NCI-H1048 (cell line): Measurements from ENCODE around the gene JAKMIP2.
"Not testable (repeated sequence)": the region's sequence is repeated elsewhere in the genome, so short reads cannot be mapped to it uniquely, and the experiment has no call there.

Experiments
- DNase-seq: peaks from one replicate; lab custom pipeline; 2025; lab: John Stamatoyannopoulos, UW

Gene JAKMIP2

DNA sequence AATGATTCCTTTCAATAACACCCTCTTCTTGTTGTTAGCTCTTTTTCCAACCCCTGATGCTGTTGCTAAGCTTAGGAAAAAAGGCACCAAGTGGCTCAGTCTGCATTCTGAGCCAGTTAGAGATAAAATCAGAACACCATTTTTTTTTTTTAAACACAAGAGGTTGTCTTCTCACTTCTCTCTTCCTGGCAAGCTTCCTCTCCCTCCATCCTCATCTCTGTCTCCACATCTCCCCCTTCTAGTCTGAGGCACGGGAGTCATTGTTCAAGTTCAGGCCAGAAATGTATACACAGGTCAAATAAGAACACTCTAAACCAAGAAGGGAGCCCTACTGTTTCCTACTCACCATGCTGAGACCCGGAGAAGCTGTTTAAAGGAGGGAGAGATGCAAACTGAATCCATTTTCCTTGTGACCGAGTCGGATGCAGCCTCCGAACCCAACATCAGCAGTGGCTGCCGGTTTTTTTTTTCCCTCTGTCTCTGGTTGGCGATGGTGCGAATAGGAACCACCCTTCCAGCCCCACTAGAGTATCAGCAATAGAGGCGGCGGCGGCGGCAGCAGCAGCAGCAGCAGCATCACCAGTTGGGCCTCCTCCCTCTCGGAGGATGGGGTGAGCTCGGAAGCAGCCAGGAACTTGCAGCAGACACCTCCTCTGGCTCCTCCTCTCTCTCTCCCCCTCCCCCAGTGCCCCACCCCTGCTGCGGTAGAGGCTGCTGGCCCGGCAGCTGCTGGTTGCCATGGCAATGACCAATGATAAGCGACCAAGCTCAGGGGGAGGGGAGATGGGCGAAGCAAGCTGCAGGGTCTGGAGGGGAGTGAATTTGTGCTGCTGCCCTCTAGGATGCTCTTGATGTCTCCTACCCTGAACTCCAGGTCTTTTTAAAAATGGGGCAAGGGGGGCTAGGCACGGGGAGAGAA lies at the start of gene JAKMIP2:
Gene JAKMIP2 (minus strand): TSS at position 619 of the 919 bp plus-strand sequence. CDS start 110,922 bp downstream, outside the sequence.
- peak; percentile 93 for DNase-seq

DNA sequence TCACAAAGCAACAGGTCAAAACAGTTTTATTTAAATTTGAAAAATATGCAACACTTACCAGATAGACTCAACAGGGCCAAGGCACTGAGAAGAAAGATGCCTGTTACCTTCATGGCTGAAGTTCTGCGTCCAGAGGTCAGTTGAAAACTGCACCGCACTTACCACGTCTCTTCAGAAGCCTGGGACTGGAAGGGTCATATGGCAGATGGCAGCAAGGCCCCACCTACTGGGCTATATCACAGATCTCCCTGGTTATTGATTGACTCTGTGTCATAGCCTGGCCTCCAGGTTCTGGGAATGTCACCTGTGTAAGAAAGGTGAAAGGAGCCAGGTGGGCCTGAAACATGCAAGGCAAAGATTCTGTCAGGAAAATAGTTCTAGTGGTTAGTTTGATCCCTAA lies 48.9 kb upstream of the JAKMIP2 start, which contains the start of gene SPINK1:
Gene SPINK1 (minus strand): TSS at position 207 of the 400 bp plus-strand sequence. CDS start 94 bp downstream, at position 113.
- no peak for DNase-seq

DNA sequence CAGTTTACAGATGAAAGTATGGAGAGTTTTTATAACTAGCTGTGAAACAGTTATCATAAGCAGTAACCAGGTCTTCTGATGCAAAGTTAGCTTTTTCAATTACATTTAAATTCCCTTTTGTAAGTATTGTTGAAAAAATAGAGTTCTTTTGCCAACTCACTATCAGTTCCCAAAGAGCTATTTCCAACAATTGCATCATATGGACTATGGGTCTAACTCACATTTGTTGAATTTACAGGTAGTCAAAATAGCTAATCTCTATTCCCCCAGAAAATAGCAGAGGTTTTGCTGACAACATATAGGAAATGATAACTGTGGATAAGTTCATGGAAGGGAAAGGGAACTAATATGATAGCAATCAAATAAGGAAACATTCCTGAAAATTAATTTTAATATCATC lies 47.5 kb upstream of the JAKMIP2 start:
- DNase-seq: no peak

DNA sequence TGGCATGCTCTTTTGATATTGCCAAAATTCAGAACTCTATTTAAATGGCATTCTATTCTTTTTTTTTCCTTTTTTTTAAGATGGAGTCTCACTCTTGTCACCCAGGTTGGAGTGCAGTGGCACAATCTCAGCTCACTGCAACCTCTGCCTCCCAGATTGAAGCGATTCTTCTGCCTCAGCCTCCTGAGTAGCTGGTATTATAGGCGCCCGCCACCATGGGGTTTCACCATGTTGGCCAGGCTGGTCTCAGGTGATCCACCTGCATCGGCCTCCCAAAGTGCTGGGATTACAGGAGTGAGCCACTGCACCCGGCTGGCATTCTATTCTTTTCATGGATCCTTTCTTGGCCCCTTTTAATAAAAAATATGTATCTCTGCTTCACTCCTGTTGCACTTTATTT lies 44.5 kb upstream of the JAKMIP2 start:
- DNase-seq: not testable (repeated sequence)

DNA sequence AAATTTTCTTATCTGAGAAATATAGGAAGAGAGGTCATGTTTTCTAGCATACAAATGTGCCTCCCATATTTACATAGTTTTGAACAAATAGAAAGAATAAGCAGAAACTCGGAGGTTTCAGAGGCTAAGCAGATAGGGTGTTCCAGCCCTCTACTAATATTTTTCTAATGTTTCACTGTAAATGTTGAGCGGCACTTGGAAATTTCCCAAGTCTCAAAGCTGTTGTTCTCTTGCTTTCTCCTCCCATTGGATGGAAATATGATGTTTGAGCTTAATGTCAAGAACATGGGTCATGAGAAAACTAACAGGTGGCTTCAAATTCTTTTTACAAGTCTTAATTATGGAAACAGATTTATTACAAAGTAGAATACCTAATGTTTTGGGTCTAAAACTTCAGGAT lies 43.8 kb upstream of the JAKMIP2 start:
- no peak for DNase-seq

DNA sequence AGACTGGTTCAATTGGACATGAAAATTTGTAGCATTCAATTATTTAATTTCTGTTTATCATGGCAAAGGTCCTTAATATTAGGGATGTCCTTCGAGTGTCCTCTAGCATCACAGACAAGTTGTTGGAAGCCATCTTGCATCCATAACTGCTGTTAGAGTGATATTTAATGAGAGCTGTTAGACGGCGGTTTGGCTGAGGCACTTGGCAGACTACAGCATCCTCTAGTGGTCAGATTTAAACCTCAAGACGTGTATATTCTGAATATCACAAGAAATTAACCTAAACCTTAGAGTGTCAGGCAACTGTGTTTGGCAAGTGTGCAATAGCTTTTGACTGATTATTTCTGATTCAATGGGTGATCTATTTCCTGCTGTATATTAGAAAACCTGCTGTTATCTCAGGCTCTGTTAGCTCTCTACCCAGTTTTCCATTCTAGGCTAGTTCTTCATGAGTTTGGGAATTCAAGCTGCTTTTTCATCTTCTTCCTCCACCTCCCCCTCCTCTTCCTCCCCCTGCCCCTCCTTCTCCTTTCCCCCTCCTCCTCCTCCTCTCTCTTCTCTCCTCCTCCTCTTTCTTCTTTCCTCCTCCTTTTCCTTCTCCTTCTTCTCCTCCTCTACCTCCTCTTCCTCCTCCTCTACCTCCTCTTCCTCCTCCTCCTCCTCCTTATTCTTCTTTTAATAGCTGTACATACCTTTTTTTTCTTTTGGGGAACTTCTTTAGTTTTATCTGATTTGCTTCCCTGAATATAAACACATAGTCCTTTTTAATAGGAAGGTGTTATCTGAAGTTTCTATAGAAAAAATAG lies 40.4 kb upstream of the JAKMIP2 start:
- DNase-seq: peak; percentile 57

DNA sequence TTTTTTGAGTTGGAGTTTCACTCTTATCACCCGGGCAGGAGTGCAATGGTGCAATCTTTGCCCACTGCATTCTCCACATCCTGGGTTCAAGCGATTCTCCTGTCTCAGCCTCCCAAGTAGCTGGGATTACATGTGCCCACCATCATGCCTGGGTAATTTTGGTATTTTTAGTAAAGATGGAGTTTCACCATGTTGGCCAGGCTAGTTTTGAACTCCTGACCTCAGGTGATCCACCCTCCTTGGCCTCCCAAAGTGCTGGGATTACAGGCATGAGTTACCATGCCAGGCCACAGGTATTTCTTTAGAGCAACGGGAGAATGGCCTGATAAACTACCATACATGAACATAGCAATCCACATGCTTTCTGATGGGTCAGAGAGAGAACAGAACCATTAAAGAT lies 39.7 kb upstream of the JAKMIP2 start:
- not testable (repeated sequence) for DNase-seq

DNA sequence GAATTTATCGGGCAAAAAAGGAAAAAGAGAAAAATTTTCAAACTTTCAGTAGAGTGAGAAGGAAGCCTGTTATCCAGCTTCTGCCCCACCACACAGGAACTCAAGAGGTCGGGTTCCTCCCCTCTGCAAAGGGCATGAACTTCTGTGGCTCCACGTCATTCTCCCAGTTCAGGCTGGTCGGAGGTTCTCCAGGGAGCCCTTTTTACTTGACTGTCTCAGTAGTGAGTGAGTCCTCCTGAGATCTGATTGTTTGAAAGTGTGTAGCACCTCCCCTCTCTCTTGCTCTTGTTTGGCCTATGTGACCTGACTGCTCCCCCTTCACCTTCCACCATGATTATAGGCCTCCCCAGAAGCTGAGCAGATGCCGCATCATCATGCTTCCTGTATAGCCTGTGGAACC lies 39.2 kb upstream of the JAKMIP2 start:
- no peak for DNase-seq

DNA sequence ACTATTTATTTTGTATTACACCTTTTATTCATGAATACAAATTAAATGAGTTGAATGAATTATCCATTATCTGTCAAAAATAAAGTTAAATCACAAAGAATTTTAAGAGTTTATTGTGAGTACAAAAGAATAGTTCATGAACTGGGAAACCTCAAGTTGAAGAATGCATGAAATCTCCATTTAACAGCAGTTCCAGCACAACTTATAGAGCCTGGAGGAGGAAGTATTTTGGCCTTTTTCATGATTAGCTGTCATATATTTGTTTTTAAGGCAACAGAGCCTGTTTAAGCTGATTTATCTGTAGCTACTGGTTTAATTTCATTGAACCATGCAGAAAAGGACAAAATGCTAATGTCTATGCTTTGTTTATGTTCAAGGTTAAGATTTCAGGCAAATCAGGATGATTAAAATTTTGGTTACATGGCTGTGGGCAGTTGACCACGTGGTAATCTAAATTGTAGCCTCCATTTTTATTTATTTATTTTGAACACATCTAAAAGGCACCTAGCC lies 36.8 kb upstream of the JAKMIP2 start:
- DNase-seq: peak; percentile 15

DNA sequence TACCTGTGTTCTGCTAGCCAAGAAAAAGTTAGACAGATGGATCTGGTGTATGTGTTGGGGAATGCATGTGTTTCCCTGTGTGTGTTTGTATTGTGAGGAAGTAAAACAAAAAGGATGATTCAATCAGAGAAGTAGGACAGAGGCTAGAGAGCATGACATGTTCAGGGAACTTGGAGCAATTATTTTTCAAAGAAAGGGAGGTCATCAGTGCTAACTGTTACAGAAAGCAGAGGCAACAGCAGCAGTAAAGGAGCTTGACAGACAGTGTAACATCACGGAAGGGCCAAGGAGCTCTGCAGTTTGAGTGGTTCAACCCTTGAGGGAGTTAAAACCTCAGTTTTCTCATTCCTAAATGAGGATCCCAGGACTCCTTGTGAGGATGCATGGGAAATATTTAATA lies 35.8 kb upstream of the JAKMIP2 start:
- no peak for DNase-seq

DNA sequence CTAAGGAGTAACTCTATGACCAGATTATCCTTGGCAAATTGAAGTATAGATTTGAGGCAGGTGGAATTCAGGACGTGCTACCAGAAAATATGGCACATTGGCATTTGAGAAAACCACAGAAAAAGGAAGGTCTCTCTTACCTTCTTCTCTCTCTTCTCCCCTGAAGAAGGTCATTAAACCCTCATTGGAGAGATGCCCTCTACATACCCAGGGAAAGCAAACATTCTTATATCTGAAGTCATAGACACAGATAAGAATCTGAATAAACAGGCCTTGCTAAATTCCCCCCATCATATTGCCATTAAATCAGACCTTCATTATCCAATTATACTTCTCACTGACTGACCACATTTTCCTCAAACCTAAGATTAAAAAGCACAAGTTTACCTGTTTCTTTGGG lies 31.2 kb upstream of the JAKMIP2 start:
- no peak for DNase-seq

DNA sequence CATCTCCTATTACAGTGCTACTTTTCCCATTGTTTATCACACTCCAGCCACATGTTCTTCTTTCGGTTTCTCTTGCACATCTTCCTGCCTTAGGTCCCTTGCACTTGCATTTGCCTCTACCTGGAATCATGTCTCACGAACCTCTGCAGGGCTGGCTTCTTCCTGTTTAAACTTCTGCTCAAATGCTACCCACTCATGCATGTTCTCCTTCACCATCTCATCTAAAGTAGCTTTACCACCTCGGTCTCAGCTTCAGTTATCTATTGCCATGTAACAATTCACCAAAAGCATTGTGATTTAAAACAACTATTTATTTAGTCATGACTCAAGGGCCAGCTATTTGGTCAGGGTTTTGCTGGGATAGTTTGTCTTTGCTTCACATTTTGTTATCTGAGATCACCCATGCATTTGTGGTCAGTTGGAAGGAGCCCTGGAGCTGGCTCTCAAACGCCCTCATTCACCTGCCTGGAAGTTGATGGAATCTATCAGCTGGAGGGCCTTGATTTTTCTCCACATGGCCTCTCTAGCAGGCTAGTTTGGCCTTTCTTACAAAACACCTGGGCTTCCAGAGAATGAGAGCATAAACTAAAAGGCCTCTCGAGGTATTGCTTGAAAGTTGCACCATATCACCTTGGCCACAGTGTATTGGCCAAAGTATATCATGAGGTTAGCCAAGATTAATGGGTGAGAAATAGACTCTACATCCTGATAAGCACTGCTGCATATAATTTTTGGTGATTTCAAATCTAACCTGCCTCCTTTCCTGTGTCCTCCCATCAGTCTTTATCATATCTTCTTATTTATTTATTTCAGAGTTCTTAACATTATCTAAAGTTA lies 27.5 kb upstream of the JAKMIP2 start:
- no peak for DNase-seq

DNA sequence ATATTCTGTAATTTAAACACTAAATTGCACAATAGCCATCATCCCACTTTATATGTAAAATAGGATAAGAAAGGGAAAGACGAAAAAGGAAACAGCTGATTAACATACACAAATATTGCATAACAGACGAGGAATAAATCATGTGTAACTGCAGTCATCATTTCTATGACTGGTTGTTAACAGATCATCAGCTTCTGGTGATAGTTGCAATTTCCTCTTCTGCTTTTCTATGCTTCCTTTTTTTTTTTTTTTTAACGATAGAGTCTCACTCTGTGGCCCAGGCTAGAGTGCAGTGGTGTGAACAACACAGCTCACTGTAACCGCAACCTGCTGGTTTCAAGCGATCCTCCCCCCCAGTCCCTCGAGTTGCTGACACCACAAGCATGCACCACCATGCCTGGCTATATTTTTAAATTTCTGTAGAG lies 22.5 kb upstream of the JAKMIP2 start:
- peak; percentile 27 for DNase-seq

DNA sequence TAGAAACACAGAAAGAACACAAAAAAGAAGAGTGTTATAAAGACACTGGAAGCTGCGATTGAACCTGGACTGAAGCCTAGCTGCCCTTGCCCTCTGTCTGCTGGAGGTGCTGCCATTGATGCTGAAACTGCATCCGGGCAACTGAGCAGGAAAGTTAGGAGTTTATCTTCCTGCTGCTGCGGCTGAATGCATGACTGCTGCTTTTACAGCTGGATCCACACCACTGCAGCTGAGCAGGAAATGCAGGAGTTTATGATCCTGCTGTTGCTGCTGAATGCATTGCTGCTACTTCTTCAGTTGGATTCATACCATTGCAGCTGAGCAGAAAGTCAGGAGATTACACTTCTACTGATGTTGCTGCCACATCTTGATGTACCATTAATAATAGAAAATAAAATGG lies 21.8 kb upstream of the JAKMIP2 start:
- no peak for DNase-seq

DNA sequence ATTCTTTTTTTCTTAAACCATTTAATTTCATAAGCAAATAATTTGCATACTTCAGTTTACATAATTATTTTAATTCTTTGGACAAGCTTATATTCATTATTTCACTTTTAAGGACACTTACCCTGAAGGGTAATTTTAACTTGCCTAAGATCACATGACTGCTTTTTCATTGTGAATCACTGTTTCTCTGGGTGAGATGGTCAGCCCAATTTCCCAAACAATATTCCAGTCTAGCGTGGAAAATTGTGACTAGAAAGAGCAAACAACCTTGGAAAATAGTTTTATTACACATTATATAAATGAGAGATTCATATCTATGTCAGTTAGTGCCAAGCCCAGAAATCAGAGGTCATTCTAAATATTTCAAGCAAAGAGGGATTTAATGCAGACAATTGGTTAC lies 21.4 kb upstream of the JAKMIP2 start:
- no peak for DNase-seq

DNA sequence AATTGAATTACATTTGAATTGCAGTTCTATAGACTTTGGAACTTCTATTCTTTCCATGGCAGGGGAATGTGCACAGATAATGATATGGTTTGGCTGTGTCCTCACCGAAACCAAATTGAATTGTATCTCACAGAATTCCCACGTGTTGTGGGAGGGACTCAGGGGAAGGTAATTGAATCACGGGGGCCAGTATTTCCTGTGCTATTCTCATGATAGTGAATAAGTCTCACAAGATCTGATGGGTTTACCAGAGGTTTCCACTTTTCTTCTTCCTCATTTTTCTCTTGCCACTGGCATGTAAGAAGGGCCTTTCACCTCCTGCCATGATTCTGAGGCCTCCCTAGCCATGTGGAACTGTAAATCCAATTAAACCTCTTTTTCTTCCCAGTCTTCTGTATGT lies 20.6 kb upstream of the JAKMIP2 start:
- not testable (repeated sequence) for DNase-seq

DNA sequence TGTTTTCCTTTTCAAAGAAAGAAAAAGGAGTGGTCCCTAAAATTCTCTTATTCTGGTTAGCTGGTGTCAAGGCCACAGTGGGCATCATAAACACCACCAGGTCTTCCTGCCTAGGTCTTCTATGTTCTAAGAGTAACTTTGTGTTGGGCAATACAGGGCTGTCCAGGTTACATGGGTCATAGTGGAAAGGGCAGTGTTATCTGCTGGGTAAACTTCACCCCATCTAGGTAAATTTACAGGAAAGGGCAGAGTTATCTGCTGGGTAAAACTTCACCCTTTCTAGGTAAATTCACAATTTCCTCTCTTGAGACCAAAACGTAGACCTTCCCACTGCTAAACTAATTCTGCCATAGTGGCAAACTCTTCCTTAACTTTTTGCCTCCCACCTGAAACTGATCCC lies 18.9 kb upstream of the JAKMIP2 start:
- DNase-seq: no peak

DNA sequence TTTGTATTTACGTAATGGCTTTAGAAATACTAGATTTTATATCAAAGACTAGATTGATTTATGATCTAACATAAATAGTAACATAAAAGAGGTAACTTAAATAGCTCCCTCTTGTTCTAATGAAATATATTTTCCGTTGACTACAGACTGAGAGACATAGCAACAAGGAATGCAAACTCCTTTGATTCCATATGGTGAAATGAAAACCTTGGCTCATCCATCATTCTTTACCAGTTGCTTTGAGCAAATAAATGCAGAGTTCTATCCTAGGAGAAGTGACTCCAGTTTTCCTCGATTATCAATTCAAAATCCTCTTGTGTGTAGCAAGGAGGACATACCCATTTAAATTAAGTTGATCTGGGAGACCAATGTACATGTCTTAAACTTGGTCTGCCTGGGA lies 18.0 kb upstream of the JAKMIP2 start:
- DNase-seq: no peak

DNA sequence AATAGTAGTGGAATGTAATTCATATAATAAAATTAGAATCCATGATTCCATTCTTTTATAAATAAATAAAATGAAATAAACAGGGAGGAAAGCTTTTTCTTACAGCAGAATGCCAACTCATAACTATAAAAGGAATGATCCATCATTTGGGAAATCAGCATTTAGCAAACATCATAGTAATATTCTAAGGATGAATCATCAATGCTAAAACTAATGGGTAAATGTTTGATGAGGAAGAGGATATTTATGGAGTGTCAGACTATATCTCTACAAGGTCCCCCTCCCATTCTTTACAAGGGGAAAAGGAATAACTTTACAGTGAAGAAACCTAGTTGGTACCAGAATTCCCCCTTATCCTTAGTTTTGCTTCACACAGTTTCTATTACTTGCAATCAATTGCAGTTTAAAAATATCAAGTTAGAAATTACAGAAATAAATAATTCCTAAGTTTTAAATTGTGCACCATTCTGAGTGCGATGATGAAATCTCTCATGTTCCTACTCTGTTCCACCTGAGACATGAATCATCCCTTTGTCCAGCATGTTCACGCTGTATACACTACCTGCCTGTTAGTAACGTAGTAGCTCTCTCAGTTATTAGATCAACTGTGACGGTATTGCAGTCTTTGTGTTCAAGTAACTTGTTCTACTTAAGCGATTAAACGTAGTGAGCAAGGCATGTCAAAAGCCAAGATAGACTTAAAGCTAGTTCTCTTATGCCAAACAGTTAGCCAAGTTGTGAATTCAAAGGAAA lies 14.2 kb upstream of the JAKMIP2 start:
- no peak for DNase-seq

DNA sequence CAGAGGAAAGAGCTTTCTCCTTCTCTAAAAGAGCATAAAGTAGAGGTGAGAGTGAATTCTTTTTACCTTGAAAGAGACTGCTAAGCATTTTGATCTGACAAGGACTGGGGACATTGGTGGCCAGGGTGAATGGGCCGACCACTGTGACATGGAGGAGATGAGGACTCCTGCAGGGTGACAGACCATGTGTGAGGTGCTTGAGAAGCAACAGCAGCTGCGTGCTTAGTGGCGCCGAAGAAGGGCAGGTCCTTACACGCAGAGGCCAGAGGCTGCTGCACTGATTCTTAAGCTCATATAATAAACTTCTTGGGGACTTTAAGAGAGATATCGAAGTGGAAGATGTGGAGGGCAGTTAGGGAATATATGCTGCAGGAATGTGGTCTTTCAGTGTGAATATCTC lies 8.7 kb upstream of the JAKMIP2 start:
- DNase-seq: no peak

DNA sequence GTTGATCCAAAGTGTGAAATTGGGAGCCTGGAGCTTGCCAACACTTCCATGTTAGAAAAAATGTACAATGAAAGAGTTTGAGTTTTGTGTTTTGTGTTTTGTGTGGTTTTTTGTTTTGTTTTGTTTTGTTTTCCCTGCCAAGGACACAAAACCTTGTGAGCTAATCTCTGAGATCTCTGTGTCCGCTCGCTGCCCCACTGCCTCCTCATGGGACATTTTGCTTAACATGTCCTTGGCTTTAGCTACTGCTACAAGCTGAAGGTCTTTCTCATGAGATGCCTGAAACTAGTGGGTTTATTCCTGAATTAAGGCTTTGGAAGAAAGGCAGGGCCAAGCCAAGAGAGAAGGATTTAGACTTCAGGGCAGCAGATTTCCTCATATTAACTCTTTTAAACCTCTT lies 7.3 kb upstream of the JAKMIP2 start:
- no peak for DNase-seq
